Right atrium auricular region (tissue), 2 donors: ENCODE measurements around the gene TMEM26. TPM values are rescaled to one million over a fixed set of nuclear protein-coding genes. Genes with fewer than 3 reads are reported as not detected.

Experiments used
- DNase-seq: peaks from one replicate; pipeline ENCODE4 v3.0.0-alpha.2; 2019; ENCODE audit warnings: low spot score
- H3K27ac ChIP-seq, 2 donors: fragments of 200-600 bp; sonication (generic); 1 replicate in 1 of 2; 2 replicates in 1 of 2; pipeline ENCODE4 v1.5.1; 2016 to 2019
- H3K27me3 ChIP-seq, 2 donors: fragments of 200-600 bp; sonication (generic); one replicate each; pipeline versions ENCODE4 v1.5.1 to v1.6.0; 2017 to 2019
- H3K36me3 ChIP-seq: fragments of 200-600 bp; sonication (generic); one replicate; pipeline ENCODE4 v1.5.1; 2016
- H3K4me1 ChIP-seq, 2 donors: fragments of 200-600 bp; sonication (generic); one replicate each; pipeline versions ENCODE4 v1.5.1 to v1.6.0; 2017 to 2019
- H3K4me3 ChIP-seq, 2 donors: fragments of 200-600 bp; sonication (generic); 1 replicate in 1 of 2; 2 replicates in 1 of 2; pipeline ENCODE4 v1.5.1; 2017 to 2019; ENCODE audit warnings: mild to moderate bottlenecking in 1 of 2, moderate library complexity in 1 of 2
- H3K9me3 ChIP-seq, 2 donors: fragments of 200-600 bp; sonication (generic); one replicate each; pipeline ENCODE4 v1.5.1; 2019
- CTCF ChIP-seq, 2 donors: fragments of 200-600 bp; sonication (generic); IDR thresholded peaks; one replicate each; pipeline ENCODE4 v1.5.1; 2019; ENCODE audit warnings: antibody characterized with exemption in 2 of 2
- total RNA-seq, 2 donors: library from RNA; depleted of rRNA; stranded (reverse); fragments of >200 nt; gene quantifications; one replicate each; pipeline ENCODE4 v1.1.0, GENCODE V29; 2016

Gene TMEM26
- total RNA-seq, 2 donors from 2014 or later = 0.08 to 0.11 TPM

DNA sequence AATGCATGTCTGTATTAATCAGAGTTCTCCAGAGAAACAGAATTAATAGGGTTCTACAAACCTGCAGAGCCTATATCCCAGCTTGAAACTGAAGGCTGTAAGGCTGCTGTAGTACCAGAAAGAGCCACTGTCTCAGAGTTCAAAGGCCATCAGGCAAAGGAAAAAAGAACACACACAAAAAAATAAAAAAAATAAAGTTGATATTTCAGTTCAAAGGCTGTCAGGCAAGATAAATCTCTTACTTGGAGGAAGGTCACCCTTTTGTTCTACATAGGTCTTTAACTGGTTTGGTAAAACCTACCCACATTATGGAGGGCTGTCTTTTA, 12.0 kb upstream of the TMEM26 start:
- no peak for DNase-seq

DNA sequence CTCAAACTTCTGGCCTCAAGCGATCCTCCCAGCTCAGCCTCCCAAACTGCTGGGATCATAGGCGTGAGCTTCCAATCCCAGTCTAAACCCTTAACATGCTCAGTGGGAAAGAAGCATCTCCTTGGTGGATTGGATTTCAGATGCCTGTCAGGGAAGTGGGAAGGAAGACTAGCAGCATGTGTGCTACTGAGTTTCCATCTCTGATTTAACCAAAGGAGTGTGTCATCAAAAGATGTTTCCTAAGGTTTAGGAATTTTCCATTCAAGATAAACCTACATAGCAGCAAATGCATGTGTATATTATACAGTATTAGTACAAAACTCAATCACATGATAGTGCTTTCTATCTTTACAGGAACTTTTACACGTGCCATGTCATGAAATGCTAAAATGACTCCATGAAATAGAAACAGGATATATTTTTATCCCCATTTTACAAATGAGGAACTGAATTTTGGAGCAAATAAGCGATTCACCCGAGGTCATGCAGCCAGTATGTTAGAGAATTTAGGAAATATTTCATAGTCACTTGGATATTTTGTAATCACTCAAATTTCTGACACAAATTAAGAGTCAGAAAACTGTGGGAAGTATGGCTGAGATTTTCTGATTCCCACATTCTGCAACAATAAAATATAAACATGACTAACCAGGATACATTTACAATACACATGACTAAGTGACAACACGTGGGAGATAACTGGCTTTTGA, 11.4 kb upstream of the TMEM26 start:
- no peak for DNase-seq
- Histone ChIP-seq H3K27ac (no peak overlapping the region), H3K4me1 (no peaks in the 10 kb centered on the region), H3K36me3 (no peaks in the 10 kb centered on the region), H3K27me3 (no peaks in the 10 kb centered on the region), H3K4me3 (no peak overlapping the region), H3K9me3 (no peaks in the 10 kb centered on the region)
- no peak for TF ChIP-seq CTCF (IDR thresholded peaks at IDR 0.05)

More for the DNA sequence above, 12.0 kb upstream of the TMEM26 start:
- H3K36me3 ChIP-seq = no peaks in the 10 kb centered on the region
- H3K4me1 ChIP-seq = no peaks in the 10 kb centered on the region
- no peaks in the 10 kb centered on the region for H3K9me3 ChIP-seq
- H3K4me3 ChIP-seq = no peak overlapping the region
- no peaks in the 10 kb centered on the region for H3K27me3 ChIP-seq
- TF ChIP-seq CTCF (IDR thresholded peaks at IDR 0.05) = no peak
- H3K27ac ChIP-seq = no peak overlapping the region

- Histone ChIP-seq H3K27ac (no peak overlapping the region), H3K9me3 (no peaks in the 10 kb centered on the region), H3K36me3 (no peaks in the 10 kb centered on the region), H3K4me1 (no peaks in the 10 kb centered on the region), H3K4me3 (no peak overlapping the region), H3K27me3 (no peaks in the 10 kb centered on the region)
- no peak for TF ChIP-seq CTCF (IDR thresholded peaks at IDR 0.05)
- DNase-seq = no peak
Measured at GRCh38 chr10:61463035-61463909, 10.1 kb upstream of the TMEM26 start.

DNA sequence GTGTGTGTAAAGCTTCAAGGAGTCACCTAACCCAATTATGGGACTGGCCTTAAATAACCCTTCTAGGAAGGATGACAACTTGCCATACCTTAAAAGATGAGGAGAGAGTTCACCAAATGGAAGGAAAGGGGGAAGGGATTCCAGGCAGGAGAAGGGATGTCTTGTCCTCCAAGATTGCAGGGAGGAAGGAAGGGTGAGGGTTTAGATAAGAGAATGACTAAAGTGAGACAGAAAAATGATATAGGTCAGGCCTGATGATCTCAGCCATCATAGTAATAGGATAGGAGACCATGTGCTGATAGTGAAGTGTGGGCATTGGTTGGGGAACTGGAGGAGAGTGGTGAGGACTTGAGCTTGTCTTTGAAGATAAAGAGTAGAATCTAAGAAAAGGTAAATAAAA, 7.7 kb upstream of the TMEM26 start:
- Histone ChIP-seq H3K9me3 (no peaks in the 10 kb centered on the region), H3K36me3 (no peaks in the 10 kb centered on the region), H3K27ac (no peak overlapping the region), H3K4me1 (peaks cover 0 to 8% of the 10 kb centered on the region in 2 donors), H3K4me3 (no peak overlapping the region), H3K27me3 (no peaks in the 10 kb centered on the region)
- no peak for TF ChIP-seq CTCF (IDR thresholded peaks at IDR 0.05)
- DNase-seq = no peak

DNA sequence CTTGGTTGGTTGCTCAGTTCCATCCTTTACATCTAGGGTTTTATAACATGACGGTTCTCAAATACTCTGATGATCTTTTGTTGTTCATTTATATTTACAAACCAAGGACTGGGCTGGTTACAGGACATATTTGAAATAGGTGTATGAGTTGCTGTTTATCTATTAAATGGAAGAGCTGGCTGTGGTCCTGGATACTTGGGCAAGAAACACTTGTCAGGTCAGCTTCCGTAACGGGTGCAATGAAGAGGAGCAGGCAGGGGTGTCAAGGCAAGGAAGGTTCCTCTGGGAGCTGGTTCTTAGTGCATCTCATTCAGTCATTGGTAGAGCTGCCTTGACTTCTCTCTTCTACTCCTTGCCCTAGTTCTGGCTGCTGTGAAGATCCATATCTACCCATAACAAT, 4.8 kb upstream of the TMEM26 start:
- H3K4me3 ChIP-seq = no peak overlapping the region
- DNase-seq = no peak

More for the DNA sequence above, 4.8 kb upstream of the TMEM26 start:
- H3K9me3 ChIP-seq = no peaks in the 10 kb centered on the region
- no peak for TF ChIP-seq CTCF (IDR thresholded peaks at IDR 0.05)
- H3K36me3 ChIP-seq = no peaks in the 10 kb centered on the region
- H3K27ac ChIP-seq = no peak overlapping the region
- peaks cover 0 to 5% of the 10 kb centered on the region in 2 donors for H3K27me3 ChIP-seq
- peaks cover 0 to 15% of the 10 kb centered on the region in 2 donors for H3K4me1 ChIP-seq
